Ishikawa (cell line): ENCODE data around the gene HSD11B1L.

ENCODE experiments used
- CEBPB ChIP-seq: IDR thresholded peaks from 2 replicates; pipeline ENCODE4 v1.6.1; 2012
- TAF1 ChIP-seq: IDR thresholded peaks from 2 replicates; pipeline ENCODE4 v1.6.1; 2012; ENCODE audit warnings: low read depth, mild to moderate bottlenecking
- TF ChIP-seq, protein P1 (sequence below): IDR thresholded peaks from 2 replicates; pipeline ENCODE4 v1.6.1; 2012; ENCODE audit warnings: low read depth, mild to moderate bottlenecking
- TF ChIP-seq, protein P2 (sequence below): IDR thresholded peaks from 2 replicates; pipeline ENCODE4 v1.6.1; 2012

DNA sequence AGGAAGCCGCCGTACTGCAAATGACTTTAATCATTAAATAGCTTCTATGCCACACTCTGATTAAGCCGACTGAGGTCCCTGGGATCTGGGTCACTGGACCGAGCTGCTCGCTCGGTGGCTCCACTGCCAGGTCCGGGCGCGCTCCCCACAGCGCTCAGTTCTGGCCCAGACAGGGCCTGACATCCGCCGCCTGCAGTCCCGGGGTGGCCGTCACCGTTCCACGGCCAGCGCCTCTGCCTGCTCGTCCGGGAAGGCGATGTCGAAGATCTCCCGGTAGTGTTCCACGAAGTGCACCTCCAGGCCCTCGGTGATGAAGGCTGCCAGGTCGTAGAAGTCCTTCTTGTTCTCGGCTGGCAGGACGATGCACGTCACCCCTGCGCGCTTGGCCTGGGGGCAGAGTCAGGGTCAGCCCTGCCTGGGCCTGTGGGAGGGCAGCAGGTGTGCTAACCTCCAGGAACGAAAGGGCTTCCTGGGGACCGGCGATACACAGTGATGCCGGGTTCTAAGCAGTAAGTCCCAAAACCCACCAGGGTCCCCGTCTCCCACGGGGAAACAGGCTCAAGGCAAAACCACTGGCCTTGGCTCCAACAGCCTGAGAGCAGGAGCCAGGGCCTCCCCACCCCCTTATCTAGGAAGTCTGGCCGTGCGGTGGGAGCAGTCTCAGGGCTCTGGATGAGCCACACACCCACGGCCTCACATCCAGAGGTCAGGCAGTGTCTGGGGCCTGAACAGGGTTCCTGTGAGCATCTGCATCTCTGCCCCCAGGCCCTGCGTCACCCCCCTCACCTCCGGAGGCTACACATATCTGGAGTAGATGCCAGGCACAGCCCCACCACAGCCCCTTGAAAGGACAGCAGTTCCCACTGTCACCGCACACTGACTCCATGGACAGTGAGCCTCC is 11.2 kb downstream of the HSD11B1L start:
- TF ChIP-seq CEBPB (no peak), TAF1 (no peak)
- TF ChIP-seq, protein P1, sequence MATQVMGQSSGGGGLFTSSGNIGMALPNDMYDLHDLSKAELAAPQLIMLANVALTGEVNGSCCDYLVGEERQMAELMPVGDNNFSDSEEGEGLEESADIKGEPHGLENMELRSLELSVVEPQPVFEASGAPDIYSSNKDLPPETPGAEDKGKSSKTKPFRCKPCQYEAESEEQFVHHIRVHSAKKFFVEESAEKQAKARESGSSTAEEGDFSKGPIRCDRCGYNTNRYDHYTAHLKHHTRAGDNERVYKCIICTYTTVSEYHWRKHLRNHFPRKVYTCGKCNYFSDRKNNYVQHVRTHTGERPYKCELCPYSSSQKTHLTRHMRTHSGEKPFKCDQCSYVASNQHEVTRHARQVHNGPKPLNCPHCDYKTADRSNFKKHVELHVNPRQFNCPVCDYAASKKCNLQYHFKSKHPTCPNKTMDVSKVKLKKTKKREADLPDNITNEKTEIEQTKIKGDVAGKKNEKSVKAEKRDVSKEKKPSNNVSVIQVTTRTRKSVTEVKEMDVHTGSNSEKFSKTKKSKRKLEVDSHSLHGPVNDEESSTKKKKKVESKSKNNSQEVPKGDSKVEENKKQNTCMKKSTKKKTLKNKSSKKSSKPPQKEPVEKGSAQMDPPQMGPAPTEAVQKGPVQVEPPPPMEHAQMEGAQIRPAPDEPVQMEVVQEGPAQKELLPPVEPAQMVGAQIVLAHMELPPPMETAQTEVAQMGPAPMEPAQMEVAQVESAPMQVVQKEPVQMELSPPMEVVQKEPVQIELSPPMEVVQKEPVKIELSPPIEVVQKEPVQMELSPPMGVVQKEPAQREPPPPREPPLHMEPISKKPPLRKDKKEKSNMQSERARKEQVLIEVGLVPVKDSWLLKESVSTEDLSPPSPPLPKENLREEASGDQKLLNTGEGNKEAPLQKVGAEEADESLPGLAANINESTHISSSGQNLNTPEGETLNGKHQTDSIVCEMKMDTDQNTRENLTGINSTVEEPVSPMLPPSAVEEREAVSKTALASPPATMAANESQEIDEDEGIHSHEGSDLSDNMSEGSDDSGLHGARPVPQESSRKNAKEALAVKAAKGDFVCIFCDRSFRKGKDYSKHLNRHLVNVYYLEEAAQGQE, result no peak
- TF ChIP-seq, protein P2, sequence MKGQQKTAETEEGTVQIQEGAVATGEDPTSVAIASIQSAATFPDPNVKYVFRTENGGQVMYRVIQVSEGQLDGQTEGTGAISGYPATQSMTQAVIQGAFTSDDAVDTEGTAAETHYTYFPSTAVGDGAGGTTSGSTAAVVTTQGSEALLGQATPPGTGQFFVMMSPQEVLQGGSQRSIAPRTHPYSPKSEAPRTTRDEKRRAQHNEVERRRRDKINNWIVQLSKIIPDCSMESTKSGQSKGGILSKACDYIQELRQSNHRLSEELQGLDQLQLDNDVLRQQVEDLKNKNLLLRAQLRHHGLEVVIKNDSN, result no peak
